Neural progenitor cell (in vitro differentiated cells): ENCODE results near the gene SEPTIN12. TPM values are rescaled to one million over a fixed set of nuclear protein-coding genes. Genes with fewer than 3 reads are reported as not detected.
A peak's percentile ranks its signal among the peaks of the same experiment; 100 is the strongest.

Experiments used
- DNase-seq: peaks from one replicate; pipeline ENCODE4 v3.0.0-alpha.2; 2016; ENCODE audit warnings: low spot score
- H2AFZ ChIP-seq: fragments of 200-600 bp; sonication (generic); replicated peaks from 2 replicates; pipeline ENCODE4 v1.6.1; 2016; ENCODE audit warnings: antibody characterized with exemption
- H3F3A ChIP-seq: fragments of 200-600 bp; sonication (generic); 2 replicates; pipeline ENCODE4 v1.6.1; 2016; ENCODE audit warnings: antibody characterized with exemption, low read depth
- H3K27ac ChIP-seq: fragments of 200-600 bp; sonication (generic); 2 replicates; pipeline ENCODE4 v1.5.1; 2016; ENCODE audit warnings: mild to moderate bottlenecking
- H3K27me3 ChIP-seq: fragments of 200-600 bp; sonication (generic); 2 replicates; pipeline ENCODE4 v1.6.1; 2016; ENCODE audit warnings: mild to moderate bottlenecking, moderate library complexity
- H3K36me3 ChIP-seq: fragments of 200-600 bp; sonication (generic); 2 replicates; pipeline ENCODE4 v1.5.1; 2016
- H3K4me1 ChIP-seq: fragments of 200-600 bp; sonication (generic); 2 replicates; pipeline ENCODE4 v1.6.1; 2016; ENCODE audit warnings: mixed run types
- H3K4me2 ChIP-seq: fragments of 200-600 bp; sonication (generic); 2 replicates; pipeline ENCODE4 v1.6.1; 2016
- H3K4me3 ChIP-seq: fragments of 200-600 bp; sonication (generic); 2 replicates; pipeline ENCODE4 v1.5.1; 2016
- H3K79me2 ChIP-seq: fragments of 200-600 bp; sonication (generic); 2 replicates; pipeline ENCODE4 v1.6.1; 2016; ENCODE audit warnings: low read depth
- H3K9ac ChIP-seq: fragments of 200-600 bp; sonication (generic); 2 replicates; pipeline ENCODE4 v1.6.1; 2016
- H3K9me3 ChIP-seq: fragments of 200-600 bp; sonication (generic); 2 replicates; pipeline ENCODE4 v1.5.1; 2016; ENCODE audit warnings: low read depth
- H4K20me1 ChIP-seq: fragments of 200-600 bp; sonication (generic); 2 replicates; pipeline ENCODE4 v1.6.1; 2016; ENCODE audit warnings: low read depth
- H3K27ac Mint-ChIP-seq: 3 replicates; pipeline ENCODE4 v1.8.0; 2021; ENCODE audit warnings: mixed read lengths
- H3K27me3 Mint-ChIP-seq: 2 replicates; pipeline ENCODE4 v1.8.0; 2022; ENCODE audit warnings: low read depth, mild to moderate bottlenecking, inconsistent platforms, moderate library complexity, mixed read lengths; ENCODE audit not compliant: insufficient read depth
- H3K36me3 Mint-ChIP-seq: 3 replicates; pipeline ENCODE4 v1.8.0; 2021; ENCODE audit warnings: mixed read lengths
- H3K4me1 Mint-ChIP-seq: 3 replicates; pipeline ENCODE4 v1.8.0; 2021; ENCODE audit warnings: mixed read lengths
- H3K4me3 Mint-ChIP-seq: 3 replicates; pipeline ENCODE4 v1.8.0; 2021; ENCODE audit warnings: mild to moderate bottlenecking, moderate library complexity, mixed read lengths
- H3K9me3 Mint-ChIP-seq: 3 replicates; pipeline ENCODE4 v1.8.0; 2020; ENCODE audit warnings: mixed read lengths
- EZH2 ChIP-seq: fragments of 200-600 bp; sonication (generic); IDR thresholded peaks from 2 replicates; pipeline ENCODE4 v1.6.1; 2017; ENCODE audit warnings: antibody characterized with exemption, mild to moderate bottlenecking, moderate library complexity
- EZH2phosphoT487 ChIP-seq: fragments of 200-600 bp; sonication (generic); IDR thresholded peaks from 2 replicates; pipeline ENCODE4 v1.6.1; 2017; ENCODE audit warnings: antibody characterized with exemption
- total RNA-seq: library from RNA; depleted of rRNA; stranded (reverse); fragments of >200 nt; gene quantifications from 2 replicates; pipeline ENCODE4 v1.2.3, GENCODE V29; 2015; ENCODE audit warnings: low replicate concordance
- TF ChIP-seq, protein P1 (sequence below): fragments of 200-600 bp; sonication (generic); IDR thresholded peaks from 2 replicates; pipeline ENCODE4 v1.5.1; 2017; ENCODE audit warnings: antibody characterized with exemption, mild to moderate bottlenecking

SEPTIN12 gene
- total RNA-seq, 1 donor from 2014 or later = not detected

- Histone ChIP-seq H3K4me2 (peak overlapping the region; percentile 83), H4K20me1 (no peaks in the 10 kb centered on the region), H3K4me1 (peaks cover 15% of the 10 kb centered on the region), H3K27ac (no peak overlapping the region), H3F3A (peaks cover 45% of the 10 kb centered on the region), H2AFZ (no peak overlapping the region), H3K27me3 (no peaks in the 10 kb centered on the region), H3K36me3 (peaks cover 8% of the 10 kb centered on the region), H3K9ac (no peak overlapping the region), H3K9me3 (no peaks in the 10 kb centered on the region), H3K79me2 (peaks cover 5% of the 10 kb centered on the region), H3K4me3 (no peak overlapping the region)
- Mint-ChIP-seq H3K36me3 (peaks cover 11% of the 10 kb centered on the region), H3K4me1 (peaks cover 15% of the 10 kb centered on the region), H3K27me3 (no peaks in the 10 kb centered on the region), H3K27ac (no peak overlapping the region), H3K9me3 (no peaks in the 10 kb centered on the region), H3K4me3 (peak overlapping the region; percentile 90)
- no peak for DNase-seq
- TF ChIP-seq EZH2 (no peak), EZH2phosphoT487 (no peak)
- TF ChIP-seq, protein P1, sequence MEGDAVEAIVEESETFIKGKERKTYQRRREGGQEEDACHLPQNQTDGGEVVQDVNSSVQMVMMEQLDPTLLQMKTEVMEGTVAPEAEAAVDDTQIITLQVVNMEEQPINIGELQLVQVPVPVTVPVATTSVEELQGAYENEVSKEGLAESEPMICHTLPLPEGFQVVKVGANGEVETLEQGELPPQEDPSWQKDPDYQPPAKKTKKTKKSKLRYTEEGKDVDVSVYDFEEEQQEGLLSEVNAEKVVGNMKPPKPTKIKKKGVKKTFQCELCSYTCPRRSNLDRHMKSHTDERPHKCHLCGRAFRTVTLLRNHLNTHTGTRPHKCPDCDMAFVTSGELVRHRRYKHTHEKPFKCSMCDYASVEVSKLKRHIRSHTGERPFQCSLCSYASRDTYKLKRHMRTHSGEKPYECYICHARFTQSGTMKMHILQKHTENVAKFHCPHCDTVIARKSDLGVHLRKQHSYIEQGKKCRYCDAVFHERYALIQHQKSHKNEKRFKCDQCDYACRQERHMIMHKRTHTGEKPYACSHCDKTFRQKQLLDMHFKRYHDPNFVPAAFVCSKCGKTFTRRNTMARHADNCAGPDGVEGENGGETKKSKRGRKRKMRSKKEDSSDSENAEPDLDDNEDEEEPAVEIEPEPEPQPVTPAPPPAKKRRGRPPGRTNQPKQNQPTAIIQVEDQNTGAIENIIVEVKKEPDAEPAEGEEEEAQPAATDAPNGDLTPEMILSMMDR = no peak
Observed at GRCh38 chr16:4803898-4804762, 16.0 kb upstream of the SEPTIN12 start.

DNA sequence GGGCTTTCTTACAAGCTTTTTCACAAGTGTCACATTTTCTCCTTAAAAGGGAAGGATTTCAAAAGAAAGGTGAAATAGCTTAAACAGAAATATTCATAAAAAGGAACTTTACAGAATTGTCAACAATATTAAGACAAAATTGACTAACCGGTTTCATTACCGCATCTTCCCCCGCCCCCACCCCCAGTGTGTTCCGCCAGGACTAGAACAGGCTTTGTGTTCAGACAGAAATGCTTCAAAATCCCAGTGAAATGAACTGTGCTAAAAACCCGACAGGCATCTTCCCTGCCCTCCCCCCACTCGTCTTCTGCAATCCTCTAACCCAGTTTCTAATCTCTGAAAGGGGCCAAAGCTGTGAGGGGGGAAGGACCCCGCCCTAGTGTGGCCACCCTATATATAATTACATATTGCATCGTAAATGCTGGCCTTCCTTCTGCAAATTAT is 15.3 kb upstream of the SEPTIN12 start:
- Histone ChIP-seq H3K4me3 (peak overlapping the region; percentile 91), H3K9ac (no peak overlapping the region), H2AFZ (peak overlapping the region; percentile 77), H3K79me2 (peaks cover 5% of the 10 kb centered on the region), H3K4me2 (peak overlapping the region; percentile 83), H3K4me1 (peaks cover 15% of the 10 kb centered on the region), H3F3A (peaks cover 45% of the 10 kb centered on the region), H3K9me3 (no peaks in the 10 kb centered on the region), H3K27ac (no peak overlapping the region), H4K20me1 (no peaks in the 10 kb centered on the region), H3K36me3 (peaks cover 8% of the 10 kb centered on the region), H3K27me3 (no peaks in the 10 kb centered on the region)
- Mint-ChIP-seq H3K4me1 (peaks cover 15% of the 10 kb centered on the region), H3K36me3 (peaks cover 11% of the 10 kb centered on the region), H3K27ac (no peak overlapping the region), H3K4me3 (peak overlapping the region; percentile 90), H3K9me3 (no peaks in the 10 kb centered on the region), H3K27me3 (peaks cover 4% of the 10 kb centered on the region)
- TF ChIP-seq, protein P1 = no peak
- TF ChIP-seq EZH2 (no peak), EZH2phosphoT487 (no peak)
- DNase-seq = no peak

DNA sequence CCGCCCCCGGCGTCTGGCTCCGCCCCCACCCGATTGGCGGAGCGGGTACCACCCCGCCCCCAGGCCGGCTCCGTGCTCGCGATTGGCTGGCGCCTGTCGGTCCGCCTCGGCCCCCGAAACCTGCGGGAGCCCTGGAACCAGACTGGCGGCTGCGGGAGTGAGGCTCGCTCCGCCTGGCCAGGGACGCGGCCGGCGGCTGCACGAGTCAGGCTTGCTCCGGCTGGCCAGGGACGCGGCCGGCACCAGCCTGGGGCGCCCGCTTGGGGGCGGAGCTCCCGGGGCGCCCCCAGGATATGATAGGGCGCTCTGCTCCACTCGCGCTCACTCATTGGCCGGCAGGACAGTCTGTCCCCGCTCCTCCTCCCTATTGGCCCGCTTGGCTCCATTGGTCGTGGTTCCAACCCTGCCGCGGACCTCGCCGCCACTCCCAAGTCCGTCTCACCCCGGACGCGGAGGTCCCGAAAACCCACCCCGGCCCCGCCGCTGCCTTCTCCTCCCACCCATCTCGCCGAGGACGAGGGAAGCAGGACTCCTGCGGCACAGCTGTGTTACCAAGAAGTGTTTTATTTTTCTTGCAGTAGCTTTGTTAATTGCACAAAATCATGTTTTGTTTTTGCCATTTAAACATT is 14.6 kb upstream of the SEPTIN12 start:
- peak overlapping the region; percentile 89 for H2AFZ ChIP-seq
- H3K36me3 ChIP-seq = peaks cover 6% of the 10 kb centered on the region

More for the DNA sequence above, 14.6 kb upstream of the SEPTIN12 start:
- Histone ChIP-seq H3K27ac (peak overlapping the region; percentile 87), H3K9ac (no peak overlapping the region), H3K27me3 (no peaks in the 10 kb centered on the region), H4K20me1 (no peaks in the 10 kb centered on the region), H3K4me1 (peaks cover 15% of the 10 kb centered on the region), H3K4me2 (peak overlapping the region; percentile 83), H3K9me3 (no peaks in the 10 kb centered on the region), H3F3A (peaks cover 45% of the 10 kb centered on the region), H3K4me3 (peak overlapping the region; percentile 91), H3K79me2 (peaks cover 5% of the 10 kb centered on the region)
- H3K4me3 Mint-ChIP-seq = peak overlapping the region; percentile 90
- H3K4me1 Mint-ChIP-seq = peaks cover 15% of the 10 kb centered on the region
- peak overlapping the region; percentile 88 for H3K27ac Mint-ChIP-seq
- peaks cover 11% of the 10 kb centered on the region for H3K36me3 Mint-ChIP-seq
- TF ChIP-seq EZH2 (no peak), EZH2phosphoT487 (no peak)
- TF ChIP-seq, protein P1 = no peak
- peaks cover 4% of the 10 kb centered on the region for H3K27me3 Mint-ChIP-seq
- peak; percentile 96 for DNase-seq
- no peaks in the 10 kb centered on the region for H3K9me3 Mint-ChIP-seq
